ENCODE data around the gene MCF2L2. TPM values are rescaled to one million over a fixed set of nuclear protein-coding genes. Genes with fewer than 3 reads are reported as not detected.
A peak's percentile ranks its signal among the peaks of the same experiment; 100 is the strongest.
"Not testable (repeated sequence)": the region's sequence is repeated elsewhere in the genome, so short reads cannot be mapped to it uniquely, and the experiment has no call there.

MCF2L2 gene
- total RNA-seq, 1 donor from 2014 or later = 18.1 TPM

GRCh38 chr3:183378008-183378407, 50.4 kb downstream of the MCF2L2 start:
- no peaks in the 10 kb centered on the region for H3K36me3 Mint-ChIP-seq (ENCODE audit: unreplicated experiment)
- H3K27ac Mint-ChIP-seq (ENCODE audit: unreplicated experiment) = no peak overlapping the region
- no peaks in the 10 kb centered on the region for H3K4me1 Mint-ChIP-seq (ENCODE audit: low read depth, unreplicated experiment)
- H3K27me3 Mint-ChIP-seq (ENCODE audit: unreplicated experiment) = peaks cover 6% of the 10 kb centered on the region
- H3K4me3 Mint-ChIP-seq (ENCODE audit: unreplicated experiment) = no peak overlapping the region
- TF ChIP-seq, protein P1, sequence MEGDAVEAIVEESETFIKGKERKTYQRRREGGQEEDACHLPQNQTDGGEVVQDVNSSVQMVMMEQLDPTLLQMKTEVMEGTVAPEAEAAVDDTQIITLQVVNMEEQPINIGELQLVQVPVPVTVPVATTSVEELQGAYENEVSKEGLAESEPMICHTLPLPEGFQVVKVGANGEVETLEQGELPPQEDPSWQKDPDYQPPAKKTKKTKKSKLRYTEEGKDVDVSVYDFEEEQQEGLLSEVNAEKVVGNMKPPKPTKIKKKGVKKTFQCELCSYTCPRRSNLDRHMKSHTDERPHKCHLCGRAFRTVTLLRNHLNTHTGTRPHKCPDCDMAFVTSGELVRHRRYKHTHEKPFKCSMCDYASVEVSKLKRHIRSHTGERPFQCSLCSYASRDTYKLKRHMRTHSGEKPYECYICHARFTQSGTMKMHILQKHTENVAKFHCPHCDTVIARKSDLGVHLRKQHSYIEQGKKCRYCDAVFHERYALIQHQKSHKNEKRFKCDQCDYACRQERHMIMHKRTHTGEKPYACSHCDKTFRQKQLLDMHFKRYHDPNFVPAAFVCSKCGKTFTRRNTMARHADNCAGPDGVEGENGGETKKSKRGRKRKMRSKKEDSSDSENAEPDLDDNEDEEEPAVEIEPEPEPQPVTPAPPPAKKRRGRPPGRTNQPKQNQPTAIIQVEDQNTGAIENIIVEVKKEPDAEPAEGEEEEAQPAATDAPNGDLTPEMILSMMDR (IDR thresholded peaks at IDR 0.05; ENCODE audit: partially characterized antibody, unreplicated experiment) = no peak
- no peak for DNase-seq
- H3K9me3 Mint-ChIP-seq (ENCODE audit: unreplicated experiment) = peaks cover 1% of the 10 kb centered on the region

- H3K4me1 Mint-ChIP-seq (ENCODE audit: low read depth, unreplicated experiment) = no peaks in the 10 kb centered on the region
- peaks cover 1% of the 10 kb centered on the region for H3K9me3 Mint-ChIP-seq (ENCODE audit: unreplicated experiment)
- H3K27me3 Mint-ChIP-seq (ENCODE audit: unreplicated experiment) = peaks cover 6% of the 10 kb centered on the region
- H3K4me3 Mint-ChIP-seq (ENCODE audit: unreplicated experiment) = no peak overlapping the region
- TF ChIP-seq, protein P1 (IDR thresholded peaks at IDR 0.05; ENCODE audit: partially characterized antibody, unreplicated experiment) = no peak
- no peak for DNase-seq
- H3K36me3 Mint-ChIP-seq (ENCODE audit: unreplicated experiment) = no peaks in the 10 kb centered on the region
- H3K27ac Mint-ChIP-seq (ENCODE audit: unreplicated experiment) = no peak overlapping the region
Observed at GRCh38 chr3:183377307-183377959, 51.0 kb downstream of the MCF2L2 start.

GRCh38 chr3:183375787-183376186, 52.6 kb downstream of the MCF2L2 start:
- H3K4me3 Mint-ChIP-seq (ENCODE audit: unreplicated experiment) = no peak overlapping the region
- no peaks in the 10 kb centered on the region for H3K36me3 Mint-ChIP-seq (ENCODE audit: unreplicated experiment)

GRCh38 chr3:183375337-183375736, 53.1 kb downstream of the MCF2L2 start:
- peak overlapping the region; percentile 48 for H3K27ac Mint-ChIP-seq (ENCODE audit: unreplicated experiment)
- H3K4me3 Mint-ChIP-seq (ENCODE audit: unreplicated experiment) = peak overlapping the region; percentile 10
- no peak for DNase-seq
- peaks cover 1% of the 10 kb centered on the region for H3K9me3 Mint-ChIP-seq (ENCODE audit: unreplicated experiment)
- H3K36me3 Mint-ChIP-seq (ENCODE audit: unreplicated experiment) = no peaks in the 10 kb centered on the region
- no peaks in the 10 kb centered on the region for H3K4me1 Mint-ChIP-seq (ENCODE audit: low read depth, unreplicated experiment)
- TF ChIP-seq, protein P1 (IDR thresholded peaks at IDR 0.05; ENCODE audit: partially characterized antibody, unreplicated experiment) = no peak
- peaks cover 6% of the 10 kb centered on the region for H3K27me3 Mint-ChIP-seq (ENCODE audit: unreplicated experiment)

More at GRCh38 chr3:183375787-183376186, 52.6 kb downstream of the MCF2L2 start:
- Mint-ChIP-seq H3K27ac (ENCODE audit: unreplicated experiment) (peak overlapping the region; percentile 9), H3K9me3 (ENCODE audit: unreplicated experiment) (peaks cover 1% of the 10 kb centered on the region), H3K4me1 (ENCODE audit: low read depth, unreplicated experiment) (no peaks in the 10 kb centered on the region), H3K27me3 (ENCODE audit: unreplicated experiment) (peaks cover 6% of the 10 kb centered on the region)
- DNase-seq = no peak
- TF ChIP-seq, protein P1 (IDR thresholded peaks at IDR 0.05; ENCODE audit: partially characterized antibody, unreplicated experiment) = no peak

- Mint-ChIP-seq H3K36me3 (ENCODE audit: unreplicated experiment) (no peaks in the 10 kb centered on the region), H3K27me3 (ENCODE audit: unreplicated experiment) (peaks cover 6% of the 10 kb centered on the region), H3K27ac (ENCODE audit: unreplicated experiment) (no peak overlapping the region), H3K4me3 (ENCODE audit: unreplicated experiment) (no peak overlapping the region), H3K9me3 (ENCODE audit: unreplicated experiment) (peaks cover 1% of the 10 kb centered on the region), H3K4me1 (ENCODE audit: low read depth, unreplicated experiment) (no peaks in the 10 kb centered on the region)
- no peak for DNase-seq
- TF ChIP-seq, protein P1 (IDR thresholded peaks at IDR 0.05; ENCODE audit: partially characterized antibody, unreplicated experiment) = no peak
Observed at GRCh38 chr3:183372911-183373310, 55.5 kb downstream of the MCF2L2 start.

DNA sequence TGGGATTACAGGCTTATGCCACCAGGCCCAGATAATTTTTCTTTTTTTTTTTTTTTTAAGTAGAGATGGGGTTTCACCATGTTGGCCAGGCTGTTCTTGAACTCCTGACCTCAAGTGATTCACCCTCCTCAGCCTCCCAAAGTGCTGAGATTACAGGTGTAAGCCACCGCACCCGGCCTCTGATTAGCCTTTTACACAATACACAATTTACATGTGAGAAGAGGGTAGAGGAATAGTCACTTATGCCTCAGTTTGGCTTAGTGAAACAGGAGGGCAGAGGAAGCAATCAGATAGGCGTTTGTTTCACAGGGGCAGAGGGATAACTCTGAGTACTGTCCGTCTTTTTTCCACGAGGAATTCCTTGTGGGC, 56.8 kb downstream of the MCF2L2 start:
- not testable (repeated sequence) for H3K27ac Mint-ChIP-seq (ENCODE audit: unreplicated experiment); DNase-seq; H3K36me3 Mint-ChIP-seq (ENCODE audit: unreplicated experiment); H3K27me3 Mint-ChIP-seq (ENCODE audit: unreplicated experiment); H3K4me3 Mint-ChIP-seq (ENCODE audit: unreplicated experiment); H3K4me1 Mint-ChIP-seq (ENCODE audit: low read depth, unreplicated experiment); H3K9me3 Mint-ChIP-seq (ENCODE audit: unreplicated experiment)
